ENCODE results near the gene CRK. TPM values are rescaled to one million over a fixed set of nuclear protein-coding genes. Genes with fewer than 3 reads are reported as not detected.
"Not testable (repeated sequence)": the region's sequence is repeated elsewhere in the genome, so short reads cannot be mapped to it uniquely, and the experiment has no call there.

CRK gene
- total RNA-seq, 5 donors from 2014 or later (not counting 1 experiment from before 2014, with no cell fraction given), result 18.0 to 26.8 (median 22.6) TPM

- POLR2A ChIA-PET, result interaction anchor here (0.6 to 1.2 kb wide), 6 partner anchors 8 to 44 kb away, joined by 3 to 14 read pairs (median 4); no protein-coding TSS in a partner anchor
- Histone ChIP-seq H3K27ac (ENCODE audit: low read length) (peak within 1 kb of the TSS; percentile 84), H3K4me3 (ENCODE audit: control insufficient read depth in 1 of 2, extremely low read depth in 1 of 2, low read length in 1 of 2) (peak within 1 kb of the TSS; percentile 92 to 95), H3K36me3 (ENCODE audit: control insufficient read depth in 2 of 2, extremely low read depth in 1 of 2, insufficient read depth in 1 of 2, low read length in 1 of 2) (peaks cover 3 to 4% of the 10 kb centered on the region in 2 donors), H3K4me1 (ENCODE audit: control insufficient read depth in 1 of 2, extremely low read depth in 1 of 2, insufficient read depth in 2 of 2, low read length in 2 of 2) (peaks cover 18 to 37% of the 10 kb centered on the region in 2 experiments), H3K27me3 (replicated peaks in 1 of 2; ENCODE audit: control insufficient read depth in 2 of 2, extremely low read depth in 1 of 2, insufficient read depth in 2 of 2, low read length in 1 of 2) (no peaks in the 10 kb centered on the region), H3K9me3 (no peaks in the 10 kb centered on the region)
- ATAC-seq (replicated peaks in 1 of 4) (peak; percentile 86 to 91 (median 90)), DNase-seq (peak; percentile 91 to 98 (median 94))
- Mint-ChIP-seq H3K4me1 (peaks cover 34 to 43% (median 40%) of the 10 kb centered on the region in 3 donors), H3K27me3 (no peaks in the 10 kb centered on the region), H3K9me3 (no peaks in the 10 kb centered on the region), H3K4me3 (peak within 1 kb of the TSS; percentile 97 to 99 (median 98)), H3K36me3 (peaks cover 15% of the 10 kb centered on the region), H3K27ac (peak within 1 kb of the TSS; percentile 97 to 98)
- WGBS (ENCODE audit: insufficient coverage), result under 1% methylated on average over 72 of the region's 82 CpGs
- CTCF ChIA-PET, result interaction anchor here (0.6 to 1.2 kb wide), 4 partner anchors 13 to 40 kb away, joined by 3 to 5 read pairs (median 4); no protein-coding TSS in a partner anchor
Measured at GRCh38 chr17:1399679-1400512, 56.1 kb downstream of the CRK start, which contains the start of gene YWHAE. YWHAE (minus strand) TSS chr17:1400222; CDS start chr17:1400110, 112 bp downstream.

- ChIA-PET POLR2A (interaction anchor here (1.0 to 1.2 kb wide), 3 partner anchors 8 to 10 kb away, joined by 3 to 10 read pairs (median 4); no protein-coding TSS in a partner anchor), CTCF (interaction anchor here in 1 of 2 donors (1.2 kb wide), 2 partner anchors 34 to 37 kb away, joined by 4 read pairs; no protein-coding TSS in a partner anchor)
- peaks cover 15% of the 10 kb centered on the region for H3K36me3 Mint-ChIP-seq
- peak overlapping the region; percentile 97 to 98 for H3K27ac Mint-ChIP-seq
- WGBS (ENCODE audit: insufficient coverage), result 1% methylated on average over 32 of the region's 41 CpGs
- peaks cover 4% of the 10 kb centered on the region in 2 donors for H3K36me3 ChIP-seq (ENCODE audit: control insufficient read depth in 2 of 2, extremely low read depth in 1 of 2, insufficient read depth in 1 of 2, low read length in 1 of 2)
- H3K27ac ChIP-seq (ENCODE audit: low read length), result peak overlapping the region; percentile 84
- peaks cover 41 to 51% (median 48%) of the 10 kb centered on the region in 3 donors for H3K4me1 Mint-ChIP-seq
- DNase-seq (peak in 17 of 35 experiments; percentile 2 to 57 (median 24)), ATAC-seq (replicated peaks in 1 of 4) (peak; percentile 24 to 37 (median 30))
- no peaks in the 10 kb centered on the region for H3K27me3 ChIP-seq (replicated peaks in 1 of 2; ENCODE audit: control insufficient read depth in 2 of 2, extremely low read depth in 1 of 2, insufficient read depth in 2 of 2, low read length in 1 of 2)
- H3K27me3 Mint-ChIP-seq, result no peaks in the 10 kb centered on the region
- H3K4me3 Mint-ChIP-seq, result peak overlapping the region; percentile 97 to 99 (median 98)
- no peaks in the 10 kb centered on the region for H3K9me3 ChIP-seq
- H3K9me3 Mint-ChIP-seq, result no peaks in the 10 kb centered on the region
- peaks cover 22 to 45% of the 10 kb centered on the region in 2 experiments for H3K4me1 ChIP-seq (ENCODE audit: control insufficient read depth in 1 of 2, extremely low read depth in 1 of 2, insufficient read depth in 2 of 2, low read length in 2 of 2)
- peak overlapping the region; percentile 92 to 95 for H3K4me3 ChIP-seq (ENCODE audit: control insufficient read depth in 1 of 2, extremely low read depth in 1 of 2, low read length in 1 of 2)
Measured at GRCh38 chr17:1398931-1399678, 56.9 kb downstream of the CRK start.

GRCh38 chr17:1398028-1398427 is 58.0 kb downstream of the CRK start:
- H3K36me3 Mint-ChIP-seq, result peaks cover 15% of the 10 kb centered on the region
- H3K4me3 ChIP-seq (ENCODE audit: control insufficient read depth in 1 of 2, extremely low read depth in 1 of 2, low read length in 1 of 2), result peak overlapping the region in 1 of 2 donors; percentile 95
- H3K36me3 ChIP-seq (ENCODE audit: control insufficient read depth in 2 of 2, extremely low read depth in 1 of 2, insufficient read depth in 1 of 2, low read length in 1 of 2), result peaks cover 4% of the 10 kb centered on the region in 2 donors
- WGBS (ENCODE audit: insufficient coverage), result no CpG with 5 or more reads among the region's 2 CpGs
- CTCF ChIA-PET, result interaction anchor here in 1 of 2 donors (0.8 to 1.4 kb wide), 3 partner anchors 22 to 33 kb away, joined by 4 to 13 read pairs (median 5); no protein-coding TSS in a partner anchor
- H3K27ac ChIP-seq (ENCODE audit: low read length), result peak overlapping the region; percentile 13
- DNase-seq (no peak), ATAC-seq (replicated peaks in 1 of 4) (no peak)
- peaks cover 29 to 55% of the 10 kb centered on the region in 2 experiments for H3K4me1 ChIP-seq (ENCODE audit: control insufficient read depth in 1 of 2, extremely low read depth in 1 of 2, insufficient read depth in 2 of 2, low read length in 2 of 2)
- H3K27me3 Mint-ChIP-seq, result no peaks in the 10 kb centered on the region
- peaks cover 52 to 62% (median 56%) of the 10 kb centered on the region in 3 donors for H3K4me1 Mint-ChIP-seq
- peak overlapping the region; percentile 97 to 99 (median 98) for H3K4me3 Mint-ChIP-seq
- POLR2A ChIA-PET, result interaction anchor here (0.5 to 1.6 kb wide), 4 partner anchors 9 to 33 kb away, joined by 3 to 10 read pairs (median 6); no protein-coding TSS in a partner anchor
- H3K27ac Mint-ChIP-seq, result peak overlapping the region; percentile 59 to 98
- no peaks in the 10 kb centered on the region for H3K27me3 ChIP-seq (replicated peaks in 1 of 2; ENCODE audit: control insufficient read depth in 2 of 2, extremely low read depth in 1 of 2, insufficient read depth in 2 of 2, low read length in 1 of 2)
- H3K9me3 Mint-ChIP-seq, result no peaks in the 10 kb centered on the region
- no peaks in the 10 kb centered on the region for H3K9me3 ChIP-seq

GRCh38 chr17:1395876-1396665 is 60.0 kb downstream of the CRK start:
- not testable (repeated sequence) for H3K36me3 ChIP-seq (ENCODE audit: control insufficient read depth in 2 of 2, extremely low read depth in 1 of 2, insufficient read depth in 1 of 2, low read length in 1 of 2); H3K27me3 Mint-ChIP-seq; H3K4me3 ChIP-seq (ENCODE audit: control insufficient read depth in 1 of 2, extremely low read depth in 1 of 2, low read length in 1 of 2); H3K9me3 Mint-ChIP-seq; H3K27me3 ChIP-seq (replicated peaks in 1 of 2; ENCODE audit: control insufficient read depth in 2 of 2, extremely low read depth in 1 of 2, insufficient read depth in 2 of 2, low read length in 1 of 2); H3K27ac ChIP-seq (ENCODE audit: low read length); H3K9me3 ChIP-seq; DNase-seq; ATAC-seq (replicated peaks in 1 of 4); H3K27ac Mint-ChIP-seq
- ChIA-PET POLR2A (interaction anchor here in 1 of 2 donors (0.6 to 1.1 kb wide), 3 partner anchors 19 to 81 kb away, joined by 3 to 4 read pairs (median 3); no protein-coding TSS in a partner anchor), CTCF (interaction anchor here (0.6 to 0.9 kb wide), 3 partner anchors 19 to 119 kb away, joined by 3 to 5 read pairs (median 3); no protein-coding TSS in a partner anchor)
- H3K4me1 ChIP-seq (ENCODE audit: control insufficient read depth in 1 of 2, extremely low read depth in 1 of 2, insufficient read depth in 2 of 2, low read length in 2 of 2), result peaks cover 36 to 75% of the 10 kb centered on the region in 2 experiments
- peaks cover 15% of the 10 kb centered on the region for H3K36me3 Mint-ChIP-seq
- H3K4me3 Mint-ChIP-seq, result peak overlapping the region in 2 of 3 donors; percentile 17 to 98
- WGBS (ENCODE audit: insufficient coverage), result 83% methylated on average over 7 of the region's 26 CpGs
- peaks cover 70 to 80% (median 73%) of the 10 kb centered on the region in 3 donors for H3K4me1 Mint-ChIP-seq

GRCh38 chr17:1391577-1391976 is 64.5 kb downstream of the CRK start:
- no peaks in the 10 kb centered on the region for H3K9me3 ChIP-seq
- Mint-ChIP-seq H3K36me3 (peaks cover 4% of the 10 kb centered on the region), H3K27ac (no peak overlapping the region), H3K4me3 (peak overlapping the region; percentile 9 to 41 (median 21)), H3K9me3 (no peaks in the 10 kb centered on the region), H3K27me3 (no peaks in the 10 kb centered on the region), H3K4me1 (peaks cover 84 to 88% (median 85%) of the 10 kb centered on the region in 3 donors)
- peaks cover 35 to 78% of the 10 kb centered on the region in 2 experiments for H3K4me1 ChIP-seq (ENCODE audit: control insufficient read depth in 1 of 2, extremely low read depth in 1 of 2, insufficient read depth in 2 of 2, low read length in 2 of 2)
- H3K27ac ChIP-seq (ENCODE audit: low read length), result no peak overlapping the region
- no peak overlapping the region for H3K4me3 ChIP-seq (ENCODE audit: control insufficient read depth in 1 of 2, extremely low read depth in 1 of 2, low read length in 1 of 2)
- ChIA-PET CTCF (interaction anchor here (0.5 to 2.6 kb wide), 6 partner anchors 11 to 125 kb away, joined by 3 to 15 read pairs (median 4); partner anchors contain the start of gene INPP5K (in 1 of the 2)), POLR2A (interaction anchor here (0.6 to 1.1 kb wide), 4 partner anchors 8 to 37 kb away, joined by 3 to 10 read pairs (median 6); partner anchors contain the start of gene YWHAE (in 2 of the 2))
- DNase-seq (no peak), ATAC-seq (replicated peaks in 1 of 4) (no peak)
- no peaks in the 10 kb centered on the region for H3K27me3 ChIP-seq (replicated peaks in 1 of 2; ENCODE audit: control insufficient read depth in 2 of 2, extremely low read depth in 1 of 2, insufficient read depth in 2 of 2, low read length in 1 of 2)
- WGBS (ENCODE audit: insufficient coverage), result 96% methylated on average over 9 of the region's 9 CpGs
- peaks cover 4% of the 10 kb centered on the region in 2 donors for H3K36me3 ChIP-seq (ENCODE audit: control insufficient read depth in 2 of 2, extremely low read depth in 1 of 2, insufficient read depth in 1 of 2, low read length in 1 of 2)

Data from T-cell (primary cell).